HepG2 (cell line): ENCODE data around the gene NECAP2. TPM values are rescaled to one million over a fixed set of nuclear protein-coding genes. Genes with fewer than 3 reads are reported as not detected.

ENCODE experiments used
- BRCA1 ChIP-seq: sonication (generic); formaldehyde crosslinking; IDR thresholded peaks from 2 replicates; pipeline ENCODE4 v1.4.0; 2020; ENCODE audit warnings: missing genetic modification reagents
- HNRNPLL ChIP-seq: fragments of 200-400 bp; formaldehyde crosslinking; IDR thresholded peaks from 2 replicates; pipeline ENCODE4 v1.6.1; 2017; ENCODE audit warnings: mild to moderate bottlenecking, low read depth, low read length; ENCODE audit not compliant: poor library complexity, severe bottlenecking
- ISL2 ChIP-seq: sonication (generic); formaldehyde crosslinking; IDR thresholded peaks from 2 replicates; pipeline ENCODE4 v1.5.0; 2020; ENCODE audit warnings: missing genetic modification reagents
- MYC ChIP-seq: sonication (generic); formaldehyde crosslinking; IDR thresholded peaks from 2 replicates; pipeline ENCODE4 v1.9.0; 2021; ENCODE audit warnings: missing genetic modification reagents, borderline replicate concordance
- TFE3 ChIP-seq: IDR thresholded peaks from 2 replicates; pipeline ENCODE4 v1.6.1; 2016
- ZBTB49 ChIP-seq: sonication (generic); formaldehyde crosslinking; IDR thresholded peaks from 2 replicates; pipeline ENCODE4 v1.4.0; 2020; ENCODE audit warnings: missing genetic modification reagents, borderline replicate concordance
- ZNF142 ChIP-seq: sonication (generic); formaldehyde crosslinking; IDR thresholded peaks from 2 replicates; pipeline ENCODE4 v1.4.0; 2020; ENCODE audit warnings: missing genetic modification reagents
- ZNF260 ChIP-seq: sonication (generic); formaldehyde crosslinking; IDR thresholded peaks from 2 replicates; pipeline ENCODE4 v1.4.0; 2020; ENCODE audit warnings: missing genetic modification reagents, low read depth, mild to moderate bottlenecking, borderline replicate concordance
- ZNF318 ChIP-seq: sonication (generic); formaldehyde crosslinking; IDR thresholded peaks from 2 replicates; pipeline ENCODE4 v1.4.0; 2020; ENCODE audit warnings: mild to moderate bottlenecking, missing genetic modification reagents
- polyA plus RNA-seq, 8 experiments: library from polyadenylated mRNA; depleted of rRNA in 3 of 8; stranded (reverse) in 7 of 8; unstranded in 1 of 8; fragments of >200 nt; fragmentation: Illumina TruSeq in 4 of 8; extraction: Trizol in 4 of 8; gene quantifications; 2 replicates each; pipeline versions ENCODE4 v1.2.1 to v1.2.3, GENCODE V29; 2011 to 2016; ENCODE audit warnings: low read depth in 4 of 8, missing spikeins in 1 of 8, mixed read lengths in 1 of 8; ENCODE audit not compliant: insufficient read depth in 1 of 8
- total RNA-seq, 5 experiments: library from RNA; depleted of rRNA; stranded (reverse); fragments of >200 nt; fragmentation: Illumina TruSeq; extraction: Trizol; gene quantifications; 2 replicates each; pipeline ENCODE4 v1.2.3, GENCODE V29; 2016; ENCODE audit warnings: low read depth in 1 of 5

NECAP2 gene
- total and polyA plus RNA-seq, 2 of the 13 experiments (the other 11 are each of a cell fraction or from before 2014, with no cell fraction given) = 38.5 to 52.3 TPM

- TF ChIP-seq ZNF318 (CRISPR knock-in tag) = no peak
- peak; percentile 63 for TF ChIP-seq HNRNPLL
- TF ChIP-seq ZNF260 (CRISPR knock-in tag) = no peak
- 0 out of 2 replicates have a peak, but pooled peaks have one; percentile 8 for TF ChIP-seq MYC (CRISPR knock-in tag)
- no peak for TF ChIP-seq TFE3
- no peak for TF ChIP-seq BRCA1
- no peak for TF ChIP-seq ZBTB49
- peak; percentile 31; the same call in 1 of the 2 replicates for TF ChIP-seq ZNF142 (CRISPR knock-in tag)
- no peak for TF ChIP-seq ISL2
These were observed 58.3 kb downstream of the NECAP2 start (continued) for GRCh38 chr1:16498573-16499413.
